Measurements from ENCODE around the gene ZSCAN30.

DNA sequence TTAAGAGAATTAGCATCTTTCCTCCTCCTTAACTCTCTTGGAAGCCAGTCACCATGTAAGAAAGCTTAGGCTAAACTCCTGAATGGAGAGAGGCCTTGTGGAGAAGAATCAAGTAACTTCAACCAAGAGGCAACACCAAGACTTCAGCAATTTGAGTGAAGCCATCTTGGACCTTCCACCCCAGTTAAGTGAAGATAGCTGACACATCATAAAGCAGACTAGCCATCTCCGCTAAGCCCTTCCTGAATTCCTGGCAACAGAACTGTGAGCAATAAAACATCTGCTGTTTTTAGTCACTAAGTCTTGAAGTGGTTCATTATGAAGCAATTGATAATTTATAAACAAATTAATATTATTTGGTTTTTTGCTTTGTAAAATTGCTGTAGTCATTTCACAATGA is 50.7 kb downstream of the ZSCAN30 start:
- TF ChIP-seq, protein P1, sequence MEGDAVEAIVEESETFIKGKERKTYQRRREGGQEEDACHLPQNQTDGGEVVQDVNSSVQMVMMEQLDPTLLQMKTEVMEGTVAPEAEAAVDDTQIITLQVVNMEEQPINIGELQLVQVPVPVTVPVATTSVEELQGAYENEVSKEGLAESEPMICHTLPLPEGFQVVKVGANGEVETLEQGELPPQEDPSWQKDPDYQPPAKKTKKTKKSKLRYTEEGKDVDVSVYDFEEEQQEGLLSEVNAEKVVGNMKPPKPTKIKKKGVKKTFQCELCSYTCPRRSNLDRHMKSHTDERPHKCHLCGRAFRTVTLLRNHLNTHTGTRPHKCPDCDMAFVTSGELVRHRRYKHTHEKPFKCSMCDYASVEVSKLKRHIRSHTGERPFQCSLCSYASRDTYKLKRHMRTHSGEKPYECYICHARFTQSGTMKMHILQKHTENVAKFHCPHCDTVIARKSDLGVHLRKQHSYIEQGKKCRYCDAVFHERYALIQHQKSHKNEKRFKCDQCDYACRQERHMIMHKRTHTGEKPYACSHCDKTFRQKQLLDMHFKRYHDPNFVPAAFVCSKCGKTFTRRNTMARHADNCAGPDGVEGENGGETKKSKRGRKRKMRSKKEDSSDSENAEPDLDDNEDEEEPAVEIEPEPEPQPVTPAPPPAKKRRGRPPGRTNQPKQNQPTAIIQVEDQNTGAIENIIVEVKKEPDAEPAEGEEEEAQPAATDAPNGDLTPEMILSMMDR (IDR thresholded peaks at IDR 0.05): no peak
- no peak for TF ChIP-seq POLR2A (IDR thresholded peaks at IDR 0.05)
